ENCODE data around the gene STAP2.

The STAP2 gene

DNA sequence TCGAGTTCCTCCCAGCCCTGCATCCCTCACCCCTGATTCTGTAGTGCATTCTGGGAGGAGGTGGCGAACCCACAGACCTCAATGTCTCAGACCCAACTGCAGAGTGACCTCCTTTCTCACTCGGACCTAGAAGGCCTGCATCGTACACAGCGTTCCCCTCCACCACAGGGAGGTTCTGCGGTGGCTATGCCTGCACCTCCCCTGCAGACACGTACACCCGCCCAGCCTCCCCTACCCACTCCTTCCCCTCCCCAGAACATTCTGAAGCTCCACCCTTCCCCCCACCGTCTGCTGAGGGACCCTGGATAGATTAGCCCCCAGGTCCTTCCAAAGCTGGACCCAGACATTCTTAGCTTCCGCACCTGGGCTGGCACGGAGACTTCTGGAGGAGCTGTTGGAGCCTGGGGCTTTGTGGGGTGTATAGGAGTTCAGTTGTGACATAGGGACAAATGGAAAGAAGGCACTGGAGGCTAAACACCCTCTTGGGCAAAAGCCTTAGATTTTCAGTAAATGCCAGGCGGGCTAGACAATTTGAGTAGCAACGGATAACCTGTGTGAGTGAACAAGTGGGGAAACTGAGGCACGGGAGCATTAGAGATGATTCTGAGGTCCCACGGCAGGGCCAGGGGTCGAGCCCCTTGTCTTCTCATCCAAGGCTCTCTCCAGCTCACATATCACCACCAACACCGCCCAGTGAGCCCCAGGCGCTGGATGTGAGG is 34.6 kb downstream of the STAP2 start:
- Histone ChIP-seq H3K9ac (ENCODE audit: low read length) (no peak overlapping the region), H4K8ac (ENCODE audit: low read depth, low read length) (peak overlapping the region; percentile 49), H3K23ac (ENCODE audit: low read length) (no peak overlapping the region), H3K27ac (ENCODE audit: low read depth, low read length) (no peak overlapping the region), H4K91ac (ENCODE audit: low read depth, low read length) (peak overlapping the region; percentile 57), H3K79me2 (ENCODE audit: control insufficient read depth, insufficient read depth, low read length, poor library complexity) (no peaks in the 10 kb centered on the region), H3K36me3 (ENCODE audit: control insufficient read depth in 1 of 2, insufficient read depth in 2 of 2, low read length in 2 of 2) (peaks cover 0 to 2% of the 10 kb centered on the region in 2 experiments), H2AK5ac (ENCODE audit: low read length) (peak overlapping the region; percentile 43), H2AFZ (ENCODE audit: insufficient read depth, low read length, poor library complexity) (peak overlapping the region; percentile 81), H3K4me2 (ENCODE audit: low read length) (peak overlapping the region; percentile 72), H3K4me1 (ENCODE audit: control insufficient read depth in 1 of 2, insufficient read depth in 2 of 2, low read length in 2 of 2) (peaks cover 14 to 17% of the 10 kb centered on the region in 2 experiments), H3K4ac (ENCODE audit: low read depth, low read length) (no peak overlapping the region), H3K9me3 (ENCODE audit: insufficient read depth, low read depth, low read length) (peaks cover 3% of the 10 kb centered on the region), H3K4me3 (ENCODE audit: low read depth, low read length) (no peak overlapping the region), H2BK12ac (ENCODE audit: low read length) (peak overlapping the region; percentile 77), H2BK5ac (ENCODE audit: low read depth, low read length, poor library complexity) (no peak overlapping the region), H4K12ac (ENCODE audit: low read depth, low read length) (peak overlapping the region; percentile 12), H2BK120ac (ENCODE audit: insufficient read depth, low read length, poor library complexity) (peak overlapping the region; percentile 15), H3K18ac (ENCODE audit: low read length) (no peak overlapping the region), H3K14ac (ENCODE audit: low read length) (peak overlapping the region; percentile 49), H3K27me3 (ENCODE audit: insufficient read depth, low read length) (no peaks in the 10 kb centered on the region), H3K79me1 (ENCODE audit: low read length) (peaks cover 7% of the 10 kb centered on the region)
- DNase-seq: no peak
- WGBS (ENCODE audit: extremely low coverage, insufficient coverage, insufficient read length): no CpG with 5 or more reads among the region's 18 CpGs

DNA sequence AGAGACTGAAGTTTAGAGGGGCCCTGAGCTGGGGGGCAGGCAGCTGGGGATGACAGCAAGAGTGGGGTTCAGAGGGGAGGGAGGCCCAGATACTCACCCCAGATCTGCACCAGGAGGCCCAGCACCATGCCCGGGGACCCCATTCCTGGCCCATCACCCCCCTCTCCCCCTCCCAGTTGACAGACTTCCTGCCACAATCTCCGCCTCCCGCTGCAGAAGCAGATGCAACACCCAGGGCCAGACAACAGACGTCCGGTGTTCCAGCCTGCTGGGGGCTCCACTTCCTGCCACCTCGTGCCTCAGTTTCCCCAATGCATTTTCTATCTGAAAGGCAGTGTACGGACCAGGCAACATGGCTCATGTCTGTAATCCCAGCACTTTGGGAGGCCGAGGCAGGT is 36.4 kb downstream of the STAP2 start, which contains the start of gene TMIGD2:
Gene TMIGD2 (minus strand): TSS at position 147 of the 398 bp plus-strand sequence. CDS start 4 bp downstream, at position 143.
- H3K9ac ChIP-seq (ENCODE audit: low read length): no peak within 1 kb of the TSS
- WGBS (ENCODE audit: extremely low coverage, insufficient coverage, insufficient read length): no CpG with 5 or more reads among the region's 8 CpGs

DNA sequence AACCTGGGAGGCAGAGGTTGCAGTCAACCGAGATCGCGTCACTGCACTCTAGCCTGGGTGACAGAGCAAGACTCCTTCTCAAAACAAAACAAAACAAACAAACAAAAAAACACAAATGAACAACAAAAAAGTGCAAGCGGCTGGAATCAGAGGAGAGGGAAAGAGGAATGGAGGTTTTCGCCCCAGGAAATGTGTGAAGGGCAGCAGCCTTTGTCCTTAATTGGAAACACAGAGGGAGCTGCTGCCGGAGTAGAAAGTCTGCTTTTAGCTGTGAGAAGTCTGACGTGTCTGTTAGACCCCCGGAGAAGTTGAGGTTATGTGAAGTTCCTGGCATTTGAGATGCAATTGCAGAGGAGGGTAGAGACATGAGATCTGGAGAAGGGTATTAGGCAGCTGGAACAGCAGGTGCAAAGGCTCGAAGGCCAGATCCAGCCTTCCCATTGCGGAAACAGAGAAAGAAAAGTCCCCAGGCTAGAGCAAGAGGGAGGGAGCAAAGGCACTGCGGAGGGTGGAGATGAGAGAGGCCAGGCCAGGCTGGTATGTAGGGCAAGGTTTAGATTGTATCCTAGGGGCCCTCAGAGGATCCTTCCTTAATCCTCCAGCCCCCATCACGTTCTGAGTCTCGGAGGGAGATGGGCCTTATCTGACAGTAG is 36.9 kb downstream of the STAP2 start:
- no peaks in the 10 kb centered on the region for H3K27me3 ChIP-seq (ENCODE audit: insufficient read depth, low read length)
- peaks cover 3% of the 10 kb centered on the region for H3K9me3 ChIP-seq (ENCODE audit: insufficient read depth, low read depth, low read length)
- H2AFZ ChIP-seq (ENCODE audit: insufficient read depth, low read length, poor library complexity): no peak overlapping the region
- peak overlapping the region; percentile 15 for H2BK5ac ChIP-seq (ENCODE audit: low read depth, low read length, poor library complexity)
- H3K9ac ChIP-seq (ENCODE audit: low read length): no peak overlapping the region
- H4K8ac ChIP-seq (ENCODE audit: low read depth, low read length): peak overlapping the region; percentile 51
- WGBS (ENCODE audit: extremely low coverage, insufficient coverage, insufficient read length): no CpG with 5 or more reads among the region's 13 CpGs
- H3K4me2 ChIP-seq (ENCODE audit: low read length): peak overlapping the region; percentile 33
- H3K4me3 ChIP-seq (ENCODE audit: low read depth, low read length): no peak overlapping the region
- peak overlapping the region; percentile 28 for H4K91ac ChIP-seq (ENCODE audit: low read depth, low read length)
- peak overlapping the region; percentile 36 for H3K27ac ChIP-seq (ENCODE audit: low read depth, low read length)
- H3K79me2 ChIP-seq (ENCODE audit: control insufficient read depth, insufficient read depth, low read length, poor library complexity): no peaks in the 10 kb centered on the region
- H2BK12ac ChIP-seq (ENCODE audit: low read length): no peak overlapping the region
- H3K79me1 ChIP-seq (ENCODE audit: low read length): peaks cover 7% of the 10 kb centered on the region
- no peak overlapping the region for H3K23ac ChIP-seq (ENCODE audit: low read length)
- peak overlapping the region; percentile 23 for H2BK120ac ChIP-seq (ENCODE audit: insufficient read depth, low read length, poor library complexity)
- H3K36me3 ChIP-seq (ENCODE audit: control insufficient read depth in 1 of 2, insufficient read depth in 2 of 2, low read length in 2 of 2): no peaks in the 10 kb centered on the region
- H3K18ac ChIP-seq (ENCODE audit: low read length): peak overlapping the region; percentile 16
- H3K14ac ChIP-seq (ENCODE audit: low read length): peak overlapping the region; percentile 12
- peak; percentile 78 to 83 for DNase-seq
- H3K4me1 ChIP-seq (ENCODE audit: control insufficient read depth in 1 of 2, insufficient read depth in 2 of 2, low read length in 2 of 2): peaks cover 14 to 17% of the 10 kb centered on the region in 2 experiments
- no peak overlapping the region for H2AK5ac ChIP-seq (ENCODE audit: low read length)
- peak overlapping the region; percentile 13 for H3K4ac ChIP-seq (ENCODE audit: low read depth, low read length)
- no peak overlapping the region for H4K12ac ChIP-seq (ENCODE audit: low read depth, low read length)

More for the DNA sequence above, 36.4 kb downstream of the STAP2 start, which contains the start of gene TMIGD2:
- Histone ChIP-seq H3K79me2 (ENCODE audit: control insufficient read depth, insufficient read depth, low read length, poor library complexity) (no peaks in the 10 kb centered on the region), H3K14ac (ENCODE audit: low read length) (peak within 1 kb of the TSS; percentile 12), H3K4me2 (ENCODE audit: low read length) (peak within 1 kb of the TSS; percentile 33), H3K27me3 (ENCODE audit: insufficient read depth, low read length) (no peaks in the 10 kb centered on the region), H3K9me3 (ENCODE audit: insufficient read depth, low read depth, low read length) (peaks cover 3% of the 10 kb centered on the region), H3K36me3 (ENCODE audit: control insufficient read depth in 1 of 2, insufficient read depth in 2 of 2, low read length in 2 of 2) (no peaks in the 10 kb centered on the region), H3K4me1 (ENCODE audit: control insufficient read depth in 1 of 2, insufficient read depth in 2 of 2, low read length in 2 of 2) (peaks cover 14 to 17% of the 10 kb centered on the region in 2 experiments), H2AFZ (ENCODE audit: insufficient read depth, low read length, poor library complexity) (no peak within 1 kb of the TSS), H3K27ac (ENCODE audit: low read depth, low read length) (peak within 1 kb of the TSS; percentile 36), H3K4me3 (ENCODE audit: low read depth, low read length) (no peak within 1 kb of the TSS), H3K79me1 (ENCODE audit: low read length) (peaks cover 7% of the 10 kb centered on the region), H4K8ac (ENCODE audit: low read depth, low read length) (peak within 1 kb of the TSS; percentile 51), H3K18ac (ENCODE audit: low read length) (peak within 1 kb of the TSS; percentile 16), H2AK5ac (ENCODE audit: low read length) (no peak within 1 kb of the TSS), H2BK5ac (ENCODE audit: low read depth, low read length, poor library complexity) (peak within 1 kb of the TSS; percentile 15), H3K23ac (ENCODE audit: low read length) (no peak within 1 kb of the TSS), H2BK120ac (ENCODE audit: insufficient read depth, low read length, poor library complexity) (peak within 1 kb of the TSS; percentile 76), H3K4ac (ENCODE audit: low read depth, low read length) (peak within 1 kb of the TSS; percentile 13), H4K91ac (ENCODE audit: low read depth, low read length) (peak within 1 kb of the TSS; percentile 30), H4K12ac (ENCODE audit: low read depth, low read length) (no peak within 1 kb of the TSS), H2BK12ac (ENCODE audit: low read length) (peak within 1 kb of the TSS; percentile 67)
- no peak for DNase-seq

DNA sequence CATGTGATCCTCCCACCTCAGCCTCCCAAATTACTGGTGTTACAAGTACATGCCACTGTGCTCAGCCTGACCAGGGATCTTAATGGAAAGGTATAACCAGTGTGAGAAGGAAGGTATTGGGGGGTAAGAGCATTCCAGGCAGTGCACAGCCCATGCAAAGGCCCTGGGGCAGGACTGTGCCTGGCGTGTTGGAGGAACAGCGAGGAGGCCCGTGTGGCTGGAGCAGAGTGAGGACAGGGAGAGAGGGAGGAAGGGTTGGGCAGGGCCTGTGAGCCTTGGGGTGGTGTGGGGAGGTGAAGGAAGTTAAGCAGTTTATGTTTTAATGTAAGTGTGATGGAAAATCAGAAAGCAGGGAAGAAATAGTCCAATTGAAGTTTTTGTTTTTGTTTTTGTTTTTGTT is 38.0 kb downstream of the STAP2 start:
- no peak overlapping the region for H4K91ac ChIP-seq (ENCODE audit: low read depth, low read length)
- H3K79me1 ChIP-seq (ENCODE audit: low read length): peaks cover 7% of the 10 kb centered on the region
- WGBS (ENCODE audit: extremely low coverage, insufficient coverage, insufficient read length): no CpG with 5 or more reads among the region's 3 CpGs
- no peak overlapping the region for H4K8ac ChIP-seq (ENCODE audit: low read depth, low read length)
- H3K4me3 ChIP-seq (ENCODE audit: low read depth, low read length): no peak overlapping the region
- H3K18ac ChIP-seq (ENCODE audit: low read length): no peak overlapping the region
- no peak overlapping the region for H2BK120ac ChIP-seq (ENCODE audit: insufficient read depth, low read length, poor library complexity)
- no peak overlapping the region for H3K4ac ChIP-seq (ENCODE audit: low read depth, low read length)
- H3K27ac ChIP-seq (ENCODE audit: low read depth, low read length): no peak overlapping the region
- H3K23ac ChIP-seq (ENCODE audit: low read length): no peak overlapping the region
- H3K79me2 ChIP-seq (ENCODE audit: control insufficient read depth, insufficient read depth, low read length, poor library complexity): no peaks in the 10 kb centered on the region
- no peak overlapping the region for H3K14ac ChIP-seq (ENCODE audit: low read length)
- H3K9me3 ChIP-seq (ENCODE audit: insufficient read depth, low read depth, low read length): peaks cover under 1% of the 10 kb centered on the region
- H3K4me2 ChIP-seq (ENCODE audit: low read length): no peak overlapping the region
- H3K4me1 ChIP-seq (ENCODE audit: control insufficient read depth in 1 of 2, insufficient read depth in 2 of 2, low read length in 2 of 2): peaks cover 14 to 17% of the 10 kb centered on the region in 2 experiments
- H2BK5ac ChIP-seq (ENCODE audit: low read depth, low read length, poor library complexity): no peak overlapping the region
- no peaks in the 10 kb centered on the region for H3K27me3 ChIP-seq (ENCODE audit: insufficient read depth, low read length)
- no peak overlapping the region for H4K12ac ChIP-seq (ENCODE audit: low read depth, low read length)
- peak in 1 of 2 donors; percentile 3 for DNase-seq
- H2BK12ac ChIP-seq (ENCODE audit: low read length): no peak overlapping the region
- H2AFZ ChIP-seq (ENCODE audit: insufficient read depth, low read length, poor library complexity): no peak overlapping the region
- no peaks in the 10 kb centered on the region for H3K36me3 ChIP-seq (ENCODE audit: control insufficient read depth in 1 of 2, insufficient read depth in 2 of 2, low read length in 2 of 2)
- H3K9ac ChIP-seq (ENCODE audit: low read length): no peak overlapping the region
- no peak overlapping the region for H2AK5ac ChIP-seq (ENCODE audit: low read length)
